ENCODE measurements around the gene MAP2K4. TPM values are rescaled to one million over a fixed set of nuclear protein-coding genes. Genes with fewer than 3 reads are reported as not detected.
"Not testable (repeated sequence)": the region's sequence is repeated elsewhere in the genome, so short reads cannot be mapped to it uniquely, and the experiment has no call there.

Gene MAP2K4
- total RNA-seq, 1 donor from 2014 or later = 36.5 TPM

GRCh38 chr17:12136646-12137045 lies 116.0 kb downstream of the MAP2K4 start:
- Mint-ChIP-seq H3K9me3 (ENCODE audit: unreplicated experiment) (no peaks in the 10 kb centered on the region), H3K36me3 (ENCODE audit: low read depth, unreplicated experiment) (peaks cover 12% of the 10 kb centered on the region), H3K4me1 (ENCODE audit: unreplicated experiment) (no peaks in the 10 kb centered on the region), H3K27me3 (ENCODE audit: unreplicated experiment) (no peaks in the 10 kb centered on the region), H3K27ac (ENCODE audit: unreplicated experiment) (no peak overlapping the region), H3K4me3 (ENCODE audit: unreplicated experiment) (no peak overlapping the region)
- no peak for DNase-seq (ENCODE audit: low spot score)
- TF ChIP-seq CTCF (IDR thresholded peaks at IDR 0.05; ENCODE audit: unreplicated experiment) = no peak

- Mint-ChIP-seq H3K27ac (ENCODE audit: unreplicated experiment) (no peak overlapping the region), H3K4me1 (ENCODE audit: unreplicated experiment) (no peaks in the 10 kb centered on the region), H3K9me3 (ENCODE audit: unreplicated experiment) (no peaks in the 10 kb centered on the region), H3K27me3 (ENCODE audit: unreplicated experiment) (no peaks in the 10 kb centered on the region), H3K36me3 (ENCODE audit: low read depth, unreplicated experiment) (peaks cover 14% of the 10 kb centered on the region), H3K4me3 (ENCODE audit: unreplicated experiment) (no peak overlapping the region)
- no peak for DNase-seq (ENCODE audit: low spot score)
- TF ChIP-seq CTCF (IDR thresholded peaks at IDR 0.05; ENCODE audit: unreplicated experiment) = no peak
These were observed 117.2 kb downstream of the MAP2K4 start for GRCh38 chr17:12137859-12138258.

GRCh38 chr17:12140685-12141084 lies 120.0 kb downstream of the MAP2K4 start:
- no peak overlapping the region for H3K4me3 Mint-ChIP-seq (ENCODE audit: unreplicated experiment)

GRCh38 chr17:12162187-12162586 lies 141.5 kb downstream of the MAP2K4 start:
- H3K27ac Mint-ChIP-seq (ENCODE audit: unreplicated experiment) = not testable (repeated sequence)
- peaks cover 13% of the 10 kb centered on the region for H3K9me3 Mint-ChIP-seq (ENCODE audit: unreplicated experiment)

More at GRCh38 chr17:12140685-12141084, 120.0 kb downstream of the MAP2K4 start:
- no peak overlapping the region for H3K27ac Mint-ChIP-seq (ENCODE audit: unreplicated experiment)
- no peaks in the 10 kb centered on the region for H3K27me3 Mint-ChIP-seq (ENCODE audit: unreplicated experiment)
- no peak for DNase-seq (ENCODE audit: low spot score)
- H3K4me1 Mint-ChIP-seq (ENCODE audit: unreplicated experiment) = no peaks in the 10 kb centered on the region
- peaks cover 23% of the 10 kb centered on the region for H3K36me3 Mint-ChIP-seq (ENCODE audit: low read depth, unreplicated experiment)
- no peak for TF ChIP-seq CTCF (IDR thresholded peaks at IDR 0.05; ENCODE audit: unreplicated experiment)
- no peaks in the 10 kb centered on the region for H3K9me3 Mint-ChIP-seq (ENCODE audit: unreplicated experiment)

GRCh38 chr17:12164085-12164484 lies 143.4 kb downstream of the MAP2K4 start:
- no peaks in the 10 kb centered on the region for H3K4me1 Mint-ChIP-seq (ENCODE audit: unreplicated experiment)
- no peak for TF ChIP-seq CTCF (IDR thresholded peaks at IDR 0.05; ENCODE audit: unreplicated experiment)
- H3K27me3 Mint-ChIP-seq (ENCODE audit: unreplicated experiment) = peaks cover 2% of the 10 kb centered on the region
- no peak overlapping the region for H3K4me3 Mint-ChIP-seq (ENCODE audit: unreplicated experiment)
- peaks cover 13% of the 10 kb centered on the region for H3K9me3 Mint-ChIP-seq (ENCODE audit: unreplicated experiment)
- no peak overlapping the region for H3K27ac Mint-ChIP-seq (ENCODE audit: unreplicated experiment)
- peaks cover 5% of the 10 kb centered on the region for H3K36me3 Mint-ChIP-seq (ENCODE audit: low read depth, unreplicated experiment)
- DNase-seq (ENCODE audit: low spot score) = no peak

More at GRCh38 chr17:12162187-12162586, 141.5 kb downstream of the MAP2K4 start:
- H3K4me3 Mint-ChIP-seq (ENCODE audit: unreplicated experiment); H3K36me3 Mint-ChIP-seq (ENCODE audit: low read depth, unreplicated experiment); H3K4me1 Mint-ChIP-seq (ENCODE audit: unreplicated experiment); H3K27me3 Mint-ChIP-seq (ENCODE audit: unreplicated experiment); DNase-seq (ENCODE audit: low spot score): not testable (repeated sequence)

Data from endothelial cell (in vitro differentiated cells).